T-helper 1 cell treated with Interleukin-12 subunit alpha and Interleukin-12 subunit beta and Interleukin-4 antibody, amounts not matched to agents 30 μg/mL and 1 μg/mL, for 36 hours (primary cell): Measurements from ENCODE around the gene GOLGB1.
"Not testable (repeated sequence)": the region's sequence is repeated elsewhere in the genome, so short reads cannot be mapped to it uniquely, and the experiment has no call there.

ENCODE experiments used
- H3K27ac Mint-ChIP-seq: one replicate; pipeline ENCODE4 v1.8.0; 2021; ENCODE audit warnings: mild to moderate bottlenecking, mixed read lengths
- H3K27me3 Mint-ChIP-seq: one replicate; pipeline ENCODE4 v1.8.0; 2021; ENCODE audit warnings: low read depth, mixed read lengths
- H3K36me3 Mint-ChIP-seq: one replicate; pipeline ENCODE4 v1.8.0; 2021; ENCODE audit warnings: low read depth, mixed read lengths
- H3K4me1 Mint-ChIP-seq: one replicate; pipeline ENCODE4 v1.8.0; 2021; ENCODE audit warnings: low read depth, mixed read lengths
- H3K4me3 Mint-ChIP-seq: one replicate; pipeline ENCODE4 v1.8.0; 2021; ENCODE audit warnings: mild to moderate bottlenecking, moderate library complexity, mixed read lengths
- H3K9me3 Mint-ChIP-seq: one replicate; pipeline ENCODE4 v1.8.0; 2021; ENCODE audit warnings: mixed read lengths

Gene GOLGB1, protein sequence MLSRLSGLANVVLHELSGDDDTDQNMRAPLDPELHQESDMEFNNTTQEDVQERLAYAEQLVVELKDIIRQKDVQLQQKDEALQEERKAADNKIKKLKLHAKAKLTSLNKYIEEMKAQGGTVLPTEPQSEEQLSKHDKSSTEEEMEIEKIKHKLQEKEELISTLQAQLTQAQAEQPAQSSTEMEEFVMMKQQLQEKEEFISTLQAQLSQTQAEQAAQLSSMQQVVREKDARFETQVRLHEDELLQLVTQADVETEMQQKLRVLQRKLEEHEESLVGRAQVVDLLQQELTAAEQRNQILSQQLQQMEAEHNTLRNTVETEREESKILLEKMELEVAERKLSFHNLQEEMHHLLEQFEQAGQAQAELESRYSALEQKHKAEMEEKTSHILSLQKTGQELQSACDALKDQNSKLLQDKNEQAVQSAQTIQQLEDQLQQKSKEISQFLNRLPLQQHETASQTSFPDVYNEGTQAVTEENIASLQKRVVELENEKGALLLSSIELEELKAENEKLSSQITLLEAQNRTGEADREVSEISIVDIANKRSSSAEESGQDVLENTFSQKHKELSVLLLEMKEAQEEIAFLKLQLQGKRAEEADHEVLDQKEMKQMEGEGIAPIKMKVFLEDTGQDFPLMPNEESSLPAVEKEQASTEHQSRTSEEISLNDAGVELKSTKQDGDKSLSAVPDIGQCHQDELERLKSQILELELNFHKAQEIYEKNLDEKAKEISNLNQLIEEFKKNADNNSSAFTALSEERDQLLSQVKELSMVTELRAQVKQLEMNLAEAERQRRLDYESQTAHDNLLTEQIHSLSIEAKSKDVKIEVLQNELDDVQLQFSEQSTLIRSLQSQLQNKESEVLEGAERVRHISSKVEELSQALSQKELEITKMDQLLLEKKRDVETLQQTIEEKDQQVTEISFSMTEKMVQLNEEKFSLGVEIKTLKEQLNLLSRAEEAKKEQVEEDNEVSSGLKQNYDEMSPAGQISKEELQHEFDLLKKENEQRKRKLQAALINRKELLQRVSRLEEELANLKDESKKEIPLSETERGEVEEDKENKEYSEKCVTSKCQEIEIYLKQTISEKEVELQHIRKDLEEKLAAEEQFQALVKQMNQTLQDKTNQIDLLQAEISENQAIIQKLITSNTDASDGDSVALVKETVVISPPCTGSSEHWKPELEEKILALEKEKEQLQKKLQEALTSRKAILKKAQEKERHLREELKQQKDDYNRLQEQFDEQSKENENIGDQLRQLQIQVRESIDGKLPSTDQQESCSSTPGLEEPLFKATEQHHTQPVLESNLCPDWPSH (N-terminal part only)

GRCh38 chr3:121749276-121750086 is at the start of gene GOLGB1:
Gene GOLGB1 (minus strand): TSS chr3:121749741. CDS start chr3:121730971, 18,770 bp downstream.
- Mint-ChIP-seq H3K4me1 (peaks cover 8% of the 10 kb centered on the region), H3K27ac (no peak within 1 kb of the TSS), H3K27me3 (peaks cover 23% of the 10 kb centered on the region), H3K4me3 (no peak within 1 kb of the TSS), H3K9me3 (no peaks in the 10 kb centered on the region), H3K36me3 (no peaks in the 10 kb centered on the region)

DNA sequence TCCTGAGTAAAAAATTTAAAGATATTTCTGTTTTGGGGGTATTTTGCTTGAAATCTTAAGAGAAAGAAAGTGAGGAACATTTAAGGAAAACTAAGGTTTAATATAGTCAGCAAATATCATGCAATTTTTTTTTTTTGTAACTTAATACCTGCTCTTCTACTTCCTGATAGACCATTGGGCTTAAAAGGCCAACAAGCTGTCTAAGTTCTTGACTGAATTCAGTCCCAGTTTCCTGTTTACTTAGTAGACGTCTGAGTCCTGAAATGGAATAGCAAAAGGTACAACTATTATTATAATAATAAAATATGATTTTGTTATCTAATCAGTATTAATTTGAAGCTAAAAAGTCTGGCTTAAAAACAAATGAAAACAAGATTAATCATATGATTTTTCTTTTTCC is 47.4 kb upstream of the GOLGB1 start:
- peaks cover 8% of the 10 kb centered on the region for H3K4me1 Mint-ChIP-seq
- H3K27me3 Mint-ChIP-seq = no peaks in the 10 kb centered on the region
- H3K36me3 Mint-ChIP-seq = peaks cover 21% of the 10 kb centered on the region
- no peaks in the 10 kb centered on the region for H3K9me3 Mint-ChIP-seq
- no peak overlapping the region for H3K4me3 Mint-ChIP-seq
- H3K27ac Mint-ChIP-seq = no peak overlapping the region

GRCh38 chr3:121794264-121794983 is 44.9 kb upstream of the GOLGB1 start:
- Mint-ChIP-seq H3K4me3 (no peak overlapping the region), H3K27me3 (no peaks in the 10 kb centered on the region), H3K9me3 (no peaks in the 10 kb centered on the region), H3K4me1 (peaks cover 2% of the 10 kb centered on the region), H3K27ac (no peak overlapping the region), H3K36me3 (peaks cover 22% of the 10 kb centered on the region)

DNA sequence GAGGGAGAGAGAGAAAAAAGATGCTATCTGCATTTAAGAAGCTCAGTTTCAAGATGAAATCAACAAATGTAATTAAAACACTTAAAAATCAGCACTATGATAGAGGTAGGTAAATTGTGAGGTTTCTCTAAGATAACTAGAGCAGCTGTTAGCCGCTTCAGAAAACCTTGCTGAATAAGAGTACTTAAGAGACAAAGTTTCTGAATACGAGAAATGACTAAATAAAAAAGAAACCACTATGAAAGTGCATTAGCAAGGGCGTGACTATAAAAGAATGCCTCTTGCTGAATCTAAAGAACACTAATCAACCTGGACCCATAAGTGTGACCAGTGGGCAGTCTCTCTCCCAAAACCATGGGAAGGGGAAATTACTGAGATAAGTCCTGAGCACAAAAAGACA is 43.5 kb upstream of the GOLGB1 start:
- peaks cover 35% of the 10 kb centered on the region for H3K36me3 Mint-ChIP-seq

GRCh38 chr3:121786485-121786884 is 36.9 kb upstream of the GOLGB1 start:
- Mint-ChIP-seq H3K27me3 (no peaks in the 10 kb centered on the region), H3K4me3 (no peak overlapping the region), H3K4me1 (no peaks in the 10 kb centered on the region), H3K27ac (no peak overlapping the region), H3K36me3 (peaks cover 36% of the 10 kb centered on the region), H3K9me3 (no peaks in the 10 kb centered on the region)

More for the DNA sequence above, 43.5 kb upstream of the GOLGB1 start:
- Mint-ChIP-seq H3K4me1 (peaks cover 2% of the 10 kb centered on the region), H3K9me3 (no peaks in the 10 kb centered on the region), H3K4me3 (no peak overlapping the region), H3K27me3 (no peaks in the 10 kb centered on the region), H3K27ac (no peak overlapping the region)

DNA sequence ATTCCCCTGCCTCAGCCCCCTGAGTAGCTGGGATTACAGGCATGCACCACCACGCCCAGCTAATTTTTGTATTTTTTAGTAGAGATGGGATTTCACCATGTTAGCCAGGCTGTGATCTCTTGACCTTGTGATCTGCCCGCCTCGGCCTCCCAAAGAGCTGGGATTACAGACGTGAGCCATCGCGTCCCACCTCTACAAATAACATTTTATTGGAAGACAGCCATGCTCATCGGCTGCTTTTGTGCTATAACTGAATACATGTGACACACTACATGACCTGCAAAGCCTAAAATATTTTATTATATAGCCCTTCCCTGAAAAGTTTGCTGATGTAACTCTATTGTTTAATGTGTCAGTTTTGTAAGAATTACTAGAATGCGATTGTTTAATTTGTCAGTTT is 33.2 kb upstream of the GOLGB1 start:
- H3K27me3 Mint-ChIP-seq, H3K9me3 Mint-ChIP-seq, H3K4me1 Mint-ChIP-seq, H3K4me3 Mint-ChIP-seq, H3K27ac Mint-ChIP-seq: not testable (repeated sequence)
- H3K36me3 Mint-ChIP-seq = peaks cover 40% of the 10 kb centered on the region

- no peaks in the 10 kb centered on the region for H3K9me3 Mint-ChIP-seq
- H3K4me3 Mint-ChIP-seq = no peak overlapping the region
- H3K27ac Mint-ChIP-seq = no peak overlapping the region
- H3K27me3 Mint-ChIP-seq = no peaks in the 10 kb centered on the region
- H3K36me3 Mint-ChIP-seq = peaks cover 40% of the 10 kb centered on the region
- H3K4me1 Mint-ChIP-seq = no peaks in the 10 kb centered on the region
Measured at GRCh38 chr3:121781611-121782010, 32.1 kb upstream of the GOLGB1 start.

DNA sequence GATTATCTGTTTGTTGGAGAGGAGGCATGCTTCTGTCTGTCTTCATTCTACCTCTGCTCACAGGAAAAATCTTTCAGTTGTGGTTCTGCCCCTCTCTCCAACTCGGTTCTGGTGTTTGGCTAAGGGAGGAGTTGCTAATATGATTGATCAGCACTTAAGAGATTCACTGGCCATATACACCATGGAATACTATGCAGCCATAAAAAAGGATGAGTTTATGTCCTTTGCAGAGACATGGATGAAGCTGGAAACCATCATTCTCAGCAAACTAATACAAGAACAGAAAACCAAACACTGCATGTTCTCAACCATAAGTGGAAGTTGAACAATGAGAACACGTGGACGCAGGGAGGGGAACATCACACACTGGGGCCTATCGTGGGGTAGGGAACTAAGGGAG is 25.6 kb upstream of the GOLGB1 start:
- H3K4me3 Mint-ChIP-seq, H3K9me3 Mint-ChIP-seq, H3K27me3 Mint-ChIP-seq, H3K4me1 Mint-ChIP-seq, H3K27ac Mint-ChIP-seq: not testable (repeated sequence)
- peaks cover 56% of the 10 kb centered on the region for H3K36me3 Mint-ChIP-seq

GRCh38 chr3:121769246-121769645 is 19.7 kb upstream of the GOLGB1 start:
- Mint-ChIP-seq H3K27ac (no peak overlapping the region), H3K27me3 (peaks cover 5% of the 10 kb centered on the region), H3K4me3 (no peak overlapping the region), H3K36me3 (peaks cover 25% of the 10 kb centered on the region), H3K9me3 (no peaks in the 10 kb centered on the region), H3K4me1 (no peaks in the 10 kb centered on the region)

DNA sequence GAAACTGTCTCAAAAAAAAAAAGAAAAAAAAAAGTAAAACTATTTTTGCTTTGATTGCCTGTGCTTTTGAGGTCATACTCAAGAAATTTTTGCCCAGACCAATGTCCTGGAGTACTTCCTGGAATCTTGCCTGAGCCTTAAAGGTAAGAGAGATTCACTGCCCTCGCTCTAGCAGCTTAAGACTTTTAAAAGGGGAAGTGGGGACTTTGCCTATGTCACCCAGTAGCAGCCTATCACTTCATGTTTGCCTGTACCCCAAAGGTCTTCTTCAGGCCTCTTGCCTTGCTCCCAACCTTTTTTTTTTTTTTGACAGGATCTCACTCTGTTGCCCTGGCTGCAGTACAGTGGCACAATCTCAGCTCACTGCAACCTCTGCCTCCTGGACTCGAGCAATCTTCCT is 18.9 kb upstream of the GOLGB1 start:
- Mint-ChIP-seq H3K4me3 (no peak overlapping the region), H3K4me1 (no peaks in the 10 kb centered on the region), H3K9me3 (no peaks in the 10 kb centered on the region), H3K27ac (no peak overlapping the region), H3K27me3 (peaks cover 6% of the 10 kb centered on the region), H3K36me3 (peaks cover 18% of the 10 kb centered on the region)

GRCh38 chr3:121759541-121760202 is 10.1 kb upstream of the GOLGB1 start:
- H3K4me1 Mint-ChIP-seq = no peaks in the 10 kb centered on the region
- H3K36me3 Mint-ChIP-seq = no peaks in the 10 kb centered on the region
- peaks cover 18% of the 10 kb centered on the region for H3K27me3 Mint-ChIP-seq
- no peaks in the 10 kb centered on the region for H3K9me3 Mint-ChIP-seq
- H3K4me3 Mint-ChIP-seq = no peak overlapping the region
- H3K27ac Mint-ChIP-seq = no peak overlapping the region

DNA sequence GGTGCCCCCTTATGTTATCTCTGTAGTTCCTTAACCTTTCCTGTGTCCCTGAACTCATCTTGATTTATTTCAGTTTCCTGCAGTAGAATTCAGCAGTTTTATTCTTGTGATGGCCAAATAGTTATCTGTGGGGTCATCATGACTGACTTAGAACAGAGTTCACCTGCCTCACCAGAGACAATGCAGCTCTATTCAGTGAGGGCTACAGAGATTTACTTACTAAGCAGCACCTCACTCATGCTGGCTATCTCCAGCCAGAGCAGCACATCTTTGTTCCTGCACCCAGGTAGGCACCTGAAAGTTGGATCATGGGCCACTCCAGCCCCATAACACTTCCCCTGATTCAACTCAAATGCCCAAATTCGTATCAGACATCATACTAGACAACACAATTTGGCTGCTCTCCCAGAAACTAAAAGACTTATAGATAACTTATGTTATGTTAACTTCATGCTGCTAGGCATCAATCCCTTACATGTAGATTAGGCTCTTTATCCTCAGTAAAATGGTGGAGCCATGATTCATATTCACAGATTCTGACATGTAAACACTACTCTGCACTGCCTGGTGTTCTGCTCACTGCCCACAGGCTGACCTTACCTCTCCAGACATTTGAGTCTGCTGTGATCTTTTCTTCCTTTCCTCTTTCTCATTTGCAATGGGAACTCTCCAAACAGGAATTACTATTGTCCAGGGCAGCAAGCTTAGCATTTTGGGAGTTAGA is 9.3 kb upstream of the GOLGB1 start:
- no peak overlapping the region for H3K27ac Mint-ChIP-seq
- peaks cover 20% of the 10 kb centered on the region for H3K27me3 Mint-ChIP-seq
- H3K36me3 Mint-ChIP-seq = no peaks in the 10 kb centered on the region
- H3K4me1 Mint-ChIP-seq = no peaks in the 10 kb centered on the region
- H3K4me3 Mint-ChIP-seq = no peak overlapping the region
- no peaks in the 10 kb centered on the region for H3K9me3 Mint-ChIP-seq
